Fibroblast of lung (primary cell): ENCODE measurements around the gene MOBP. TPM values are rescaled to one million over a fixed set of nuclear protein-coding genes. Genes with fewer than 3 reads are reported as not detected.
A peak's percentile ranks its signal among the peaks of the same experiment; 100 is the strongest.

Experiments used
- DNase-seq, 2 donors: peaks; one replicate each; pipeline versions ENCODE4 v3.0.0 to v3.0.0-alpha.2; 2010; ENCODE audit warnings: low read depth in 2 of 2
- H2AFZ ChIP-seq: 2 replicates; pipeline ENCODE4 v1.5.1; 2012; ENCODE audit warnings: low read length, control low read depth, inconsistent platforms
- H3K27ac ChIP-seq: 2 replicates; pipeline ENCODE4 v1.5.1; 2011; ENCODE audit warnings: low read length, control low read depth; ENCODE audit not compliant: insufficient read depth
- H3K27me3 ChIP-seq: 2 replicates; pipeline ENCODE4 v1.5.1; 2011; ENCODE audit warnings: mild to moderate bottlenecking, low read length; ENCODE audit not compliant: control insufficient read depth, insufficient read depth
- H3K36me3 ChIP-seq: 2 replicates; pipeline ENCODE4 v1.5.1; 2011; ENCODE audit warnings: low read length; ENCODE audit not compliant: control insufficient read depth, insufficient read depth
- H3K4me1 ChIP-seq: 2 replicates; pipeline ENCODE4 v1.5.1; 2011; ENCODE audit warnings: low read length; ENCODE audit not compliant: control insufficient read depth, insufficient read depth; ENCODE audit errors: extremely low read depth
- H3K4me2 ChIP-seq: 2 replicates; pipeline ENCODE4 v1.5.1; 2011; ENCODE audit warnings: low read length, control low read depth; ENCODE audit not compliant: insufficient read depth; ENCODE audit errors: extremely low read depth
- H3K4me3 ChIP-seq, 4 experiments: fragments of 200-600 bp in 1 of 4; sonication (generic) in 1 of 4; replicated peaks in 1 of 4; 2 replicates each; pipeline ENCODE4 v1.5.1; 2011 to 2016; ENCODE audit warnings: low read length in 4 of 4, low read depth in 3 of 4, mild to moderate bottlenecking in 3 of 4, control low read depth in 2 of 4, inconsistent platforms in 1 of 4, mixed read lengths in 1 of 4; ENCODE audit not compliant: insufficient read depth in 1 of 4; ENCODE audit errors: control extremely low read depth in 1 of 4
- H3K79me2 ChIP-seq: 2 replicates; pipeline ENCODE4 v1.5.1; 2012; ENCODE audit warnings: mild to moderate bottlenecking, low read length, inconsistent platforms; ENCODE audit not compliant: control insufficient read depth, insufficient read depth
- H3K9ac ChIP-seq: 2 replicates; pipeline ENCODE4 v1.5.1; 2011; ENCODE audit warnings: mild to moderate bottlenecking, low read length, control low read depth; ENCODE audit not compliant: insufficient read depth
- H3K9me3 ChIP-seq: 2 replicates; pipeline ENCODE4 v1.5.1; 2012; ENCODE audit warnings: low read depth, low read length; ENCODE audit not compliant: control insufficient read depth, insufficient read depth
- H4K20me1 ChIP-seq: 2 replicates; pipeline ENCODE4 v1.5.1; 2011; ENCODE audit warnings: low read length; ENCODE audit not compliant: control insufficient read depth, insufficient read depth; ENCODE audit errors: extremely low read depth
- EZH2 ChIP-seq: IDR thresholded peaks from 2 replicates; pipeline ENCODE4 v1.5.1; 2012; ENCODE audit warnings: low read length, control low read depth, mild to moderate bottlenecking; ENCODE audit errors: missing control alignments
- polyA plus RNA-seq, 2 donors: library from polyadenylated mRNA; depleted of rRNA in 1 of 2; stranded (reverse) in 1 of 2; unstranded in 1 of 2; fragments of >200 nt; gene quantifications; 2 replicates each; pipeline ENCODE4 v1.2.1, GENCODE V29; 2011 to 2012; ENCODE audit warnings: missing spikeins in 1 of 2
- total RNA-seq: library from RNA; depleted of rRNA; stranded (reverse); fragments of >200 nt; gene quantifications from 2 replicates; pipeline ENCODE4 v1.2.1, GENCODE V29; 2014
- TF ChIP-seq, protein P1 (sequence below), 2 donors: IDR thresholded peaks in 1 of 2; conservative IDR thresholded peaks in 1 of 2; 1 replicate in 1 of 2; 2 replicates in 1 of 2; pipeline ENCODE4 v1.5.1; 2011 to 2012; ENCODE audit warnings: low read length in 2 of 2, control low read depth in 1 of 2, inconsistent platforms in 1 of 2, low read depth in 1 of 2, mild to moderate bottlenecking in 1 of 2

MOBP gene
- total and polyA plus RNA-seq, 2 donors (not counting 1 experiment from before 2014, with no cell fraction given) = not detected

DNA sequence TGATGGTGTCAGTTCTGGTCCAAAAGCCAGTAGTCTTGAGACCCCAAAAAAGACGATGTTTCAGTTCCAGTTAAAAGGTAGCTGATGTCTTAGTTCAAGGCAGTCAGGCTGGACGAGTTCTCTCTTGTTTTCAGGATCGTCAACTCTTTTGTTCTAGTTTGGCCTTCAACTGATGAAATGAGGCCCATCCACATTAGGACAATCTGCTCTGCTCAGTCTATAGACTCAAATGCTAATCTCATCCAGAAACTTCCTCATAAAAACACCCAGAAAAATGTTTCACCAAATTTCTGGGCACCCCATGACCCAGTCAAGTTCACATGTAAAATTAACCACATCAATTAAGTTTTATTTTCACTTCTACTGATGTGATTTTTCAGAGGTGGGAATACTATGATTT is 74.0 kb downstream of the MOBP start:
- Histone ChIP-seq H3K36me3 (no peaks in the 10 kb centered on the region), H3K9me3 (no peaks in the 10 kb centered on the region), H3K4me3 (no peak overlapping the region), H3K27ac (no peak overlapping the region), H3K9ac (no peak overlapping the region), H3K4me2 (no peak overlapping the region), H2AFZ (no peak overlapping the region), H3K27me3 (no peaks in the 10 kb centered on the region), H3K79me2 (no peaks in the 10 kb centered on the region), H4K20me1 (no peaks in the 10 kb centered on the region), H3K4me1 (no peaks in the 10 kb centered on the region)
- DNase-seq = no peak
- no peak for TF ChIP-seq EZH2
- TF ChIP-seq, protein P1, sequence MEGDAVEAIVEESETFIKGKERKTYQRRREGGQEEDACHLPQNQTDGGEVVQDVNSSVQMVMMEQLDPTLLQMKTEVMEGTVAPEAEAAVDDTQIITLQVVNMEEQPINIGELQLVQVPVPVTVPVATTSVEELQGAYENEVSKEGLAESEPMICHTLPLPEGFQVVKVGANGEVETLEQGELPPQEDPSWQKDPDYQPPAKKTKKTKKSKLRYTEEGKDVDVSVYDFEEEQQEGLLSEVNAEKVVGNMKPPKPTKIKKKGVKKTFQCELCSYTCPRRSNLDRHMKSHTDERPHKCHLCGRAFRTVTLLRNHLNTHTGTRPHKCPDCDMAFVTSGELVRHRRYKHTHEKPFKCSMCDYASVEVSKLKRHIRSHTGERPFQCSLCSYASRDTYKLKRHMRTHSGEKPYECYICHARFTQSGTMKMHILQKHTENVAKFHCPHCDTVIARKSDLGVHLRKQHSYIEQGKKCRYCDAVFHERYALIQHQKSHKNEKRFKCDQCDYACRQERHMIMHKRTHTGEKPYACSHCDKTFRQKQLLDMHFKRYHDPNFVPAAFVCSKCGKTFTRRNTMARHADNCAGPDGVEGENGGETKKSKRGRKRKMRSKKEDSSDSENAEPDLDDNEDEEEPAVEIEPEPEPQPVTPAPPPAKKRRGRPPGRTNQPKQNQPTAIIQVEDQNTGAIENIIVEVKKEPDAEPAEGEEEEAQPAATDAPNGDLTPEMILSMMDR (conservative IDR thresholded peaks at IDR 0.05 in 1 of 2, IDR thresholded peaks at IDR 0.05 in 1 of 2; ENCODE audit: low read depth in 1 of 2, low read length in 2 of 2) = no peak

DNA sequence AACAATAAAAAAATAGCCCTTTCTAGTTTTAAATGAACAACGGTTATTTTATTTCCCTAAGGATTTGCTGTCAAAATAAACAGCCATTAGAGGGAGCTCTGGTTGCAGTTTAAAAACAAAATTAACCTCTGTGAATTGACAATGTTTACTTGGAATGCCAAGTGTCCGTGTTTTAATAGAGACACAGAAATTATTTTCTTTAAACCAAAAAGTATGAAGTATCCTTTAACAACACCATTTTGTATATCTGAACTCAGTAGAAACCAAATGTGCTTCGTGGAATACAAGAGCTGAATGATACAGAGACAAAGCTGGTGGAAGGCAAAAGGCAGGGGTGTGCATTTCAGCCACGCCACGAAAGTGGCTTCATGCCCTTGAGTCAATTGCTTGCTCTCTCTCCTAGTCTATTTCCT is 74.4 kb downstream of the MOBP start:
- no peaks in the 10 kb centered on the region for H3K36me3 ChIP-seq
- DNase-seq = peak; percentile 15 to 34
- no peaks in the 10 kb centered on the region for H3K27me3 ChIP-seq
- H3K79me2 ChIP-seq = no peaks in the 10 kb centered on the region
- peak overlapping the region in 1 of 4 experiments; percentile 19 for H3K4me3 ChIP-seq
- no peak overlapping the region for H3K4me2 ChIP-seq
- H3K27ac ChIP-seq = no peak overlapping the region
- H3K9ac ChIP-seq = no peak overlapping the region
- no peaks in the 10 kb centered on the region for H3K4me1 ChIP-seq
- TF ChIP-seq EZH2 = no peak
- TF ChIP-seq, protein P1 (conservative IDR thresholded peaks at IDR 0.05 in 1 of 2, IDR thresholded peaks at IDR 0.05 in 1 of 2; ENCODE audit: low read depth in 1 of 2, low read length in 2 of 2) = peak; percentile 30 to 50
- no peaks in the 10 kb centered on the region for H4K20me1 ChIP-seq
- no peak overlapping the region for H2AFZ ChIP-seq
- no peaks in the 10 kb centered on the region for H3K9me3 ChIP-seq

DNA sequence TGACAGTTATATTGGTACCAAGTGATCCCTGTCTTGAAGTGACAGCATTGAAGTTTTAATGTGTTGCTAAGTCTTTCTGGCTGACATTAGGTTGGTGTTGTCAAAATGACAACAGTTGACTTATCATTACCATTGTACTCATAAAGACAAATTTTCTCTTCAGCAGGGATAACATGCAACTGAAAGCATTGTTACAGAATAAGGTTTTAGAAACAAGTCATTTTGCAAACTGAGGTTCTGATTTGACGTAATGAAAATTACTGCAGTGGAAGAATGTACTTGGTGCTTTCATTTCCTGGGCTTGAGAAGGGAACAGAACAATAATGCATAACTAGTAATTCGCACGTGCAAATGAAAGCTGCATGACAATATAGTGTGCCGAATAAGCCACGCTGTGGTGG is 75.1 kb downstream of the MOBP start:
- DNase-seq = no peak

More for the DNA sequence above, 75.1 kb downstream of the MOBP start:
- Histone ChIP-seq H2AFZ (no peak overlapping the region), H3K4me2 (no peak overlapping the region), H3K79me2 (no peaks in the 10 kb centered on the region), H3K9ac (no peak overlapping the region), H3K27me3 (no peaks in the 10 kb centered on the region), H3K27ac (no peak overlapping the region), H4K20me1 (no peaks in the 10 kb centered on the region), H3K36me3 (no peaks in the 10 kb centered on the region), H3K4me1 (no peaks in the 10 kb centered on the region), H3K4me3 (no peak overlapping the region), H3K9me3 (no peaks in the 10 kb centered on the region)
- TF ChIP-seq EZH2 = no peak
- TF ChIP-seq, protein P1 (conservative IDR thresholded peaks at IDR 0.05 in 1 of 2, IDR thresholded peaks at IDR 0.05 in 1 of 2; ENCODE audit: low read depth in 1 of 2, low read length in 2 of 2) = no peak
